Measurements from ENCODE around the gene NR2C2AP. TPM values are rescaled to one million over a fixed set of nuclear protein-coding genes. Genes with fewer than 3 reads are reported as not detected.

Gene NR2C2AP
- total RNA-seq, 1 donor from 2014 or later, result 8.3 TPM

GRCh38 chr19:19227217-19227616 is 24.0 kb upstream of the NR2C2AP start:
- no peaks in the 10 kb centered on the region for H3K9me3 Mint-ChIP-seq (ENCODE audit: low read depth)
- no peak for DNase-seq (ENCODE audit: low spot score)
- H3K36me3 Mint-ChIP-seq (ENCODE audit: low read depth), result no peaks in the 10 kb centered on the region
- H3K27ac Mint-ChIP-seq (ENCODE audit: unreplicated experiment), result no peak overlapping the region
- peaks cover 35% of the 10 kb centered on the region for H3K27me3 Mint-ChIP-seq (ENCODE audit: low read depth)
- H3K4me1 Mint-ChIP-seq (ENCODE audit: low read depth), result peaks cover 2% of the 10 kb centered on the region
- TF ChIP-seq CTCF (IDR thresholded peaks at IDR 0.05), result no peak
- H3K4me3 Mint-ChIP-seq (ENCODE audit: unreplicated experiment), result no peak overlapping the region

- no peak for TF ChIP-seq CTCF (IDR thresholded peaks at IDR 0.05)
- H3K27me3 Mint-ChIP-seq (ENCODE audit: low read depth), result peaks cover 34% of the 10 kb centered on the region
- DNase-seq (ENCODE audit: low spot score), result no peak
- H3K9me3 Mint-ChIP-seq (ENCODE audit: low read depth), result no peaks in the 10 kb centered on the region
- H3K27ac Mint-ChIP-seq (ENCODE audit: unreplicated experiment), result no peak overlapping the region
- H3K4me1 Mint-ChIP-seq (ENCODE audit: low read depth), result peaks cover 2% of the 10 kb centered on the region
- H3K4me3 Mint-ChIP-seq (ENCODE audit: unreplicated experiment), result no peak overlapping the region
- no peaks in the 10 kb centered on the region for H3K36me3 Mint-ChIP-seq (ENCODE audit: low read depth)
Measured at GRCh38 chr19:19226663-19227062, 23.4 kb upstream of the NR2C2AP start.

GRCh38 chr19:19226204-19226603 is 23.0 kb upstream of the NR2C2AP start:
- DNase-seq (ENCODE audit: low spot score), result no peak
- Mint-ChIP-seq H3K27me3 (ENCODE audit: low read depth) (peaks cover 34% of the 10 kb centered on the region), H3K9me3 (ENCODE audit: low read depth) (no peaks in the 10 kb centered on the region)

GRCh38 chr19:19224852-19225494 is 21.8 kb upstream of the NR2C2AP start:
- Mint-ChIP-seq H3K4me1 (ENCODE audit: low read depth) (peaks cover 2% of the 10 kb centered on the region), H3K4me3 (ENCODE audit: unreplicated experiment) (peak overlapping the region; percentile 41), H3K27me3 (ENCODE audit: low read depth) (peaks cover 32% of the 10 kb centered on the region), H3K27ac (ENCODE audit: unreplicated experiment) (no peak overlapping the region), H3K36me3 (ENCODE audit: low read depth) (no peaks in the 10 kb centered on the region), H3K9me3 (ENCODE audit: low read depth) (no peaks in the 10 kb centered on the region)
- no peak for DNase-seq (ENCODE audit: low spot score)
- peak; percentile 77 for TF ChIP-seq CTCF (IDR thresholded peaks at IDR 0.05)

More at GRCh38 chr19:19226204-19226603, 23.0 kb upstream of the NR2C2AP start:
- Mint-ChIP-seq H3K27ac (ENCODE audit: unreplicated experiment) (no peak overlapping the region), H3K4me1 (ENCODE audit: low read depth) (peaks cover 2% of the 10 kb centered on the region), H3K36me3 (ENCODE audit: low read depth) (no peaks in the 10 kb centered on the region), H3K4me3 (ENCODE audit: unreplicated experiment) (no peak overlapping the region)
- TF ChIP-seq CTCF (IDR thresholded peaks at IDR 0.05), result no peak

- Mint-ChIP-seq H3K27me3 (ENCODE audit: low read depth) (peaks cover 32% of the 10 kb centered on the region), H3K4me3 (ENCODE audit: unreplicated experiment) (peak overlapping the region; percentile 31), H3K4me1 (ENCODE audit: low read depth) (peaks cover 2% of the 10 kb centered on the region), H3K27ac (ENCODE audit: unreplicated experiment) (no peak overlapping the region), H3K9me3 (ENCODE audit: low read depth) (no peaks in the 10 kb centered on the region), H3K36me3 (ENCODE audit: low read depth) (no peaks in the 10 kb centered on the region)
- no peak for DNase-seq (ENCODE audit: low spot score)
- TF ChIP-seq CTCF (IDR thresholded peaks at IDR 0.05), result no peak
Measured at GRCh38 chr19:19224150-19224851, 21.1 kb upstream of the NR2C2AP start.
